ENCODE data around the gene SLC39A3. TPM values are rescaled to one million over a fixed set of nuclear protein-coding genes. Genes with fewer than 3 reads are reported as not detected.
A peak's percentile ranks its signal among the peaks of the same experiment; 100 is the strongest.

SLC39A3 gene
- total and polyA plus RNA-seq, 10 of the 15 experiments (the other 5 are each of a cell fraction or from before 2014, with no cell fraction given), result 0.63 to 67.1 (median 51.2) TPM

DNA sequence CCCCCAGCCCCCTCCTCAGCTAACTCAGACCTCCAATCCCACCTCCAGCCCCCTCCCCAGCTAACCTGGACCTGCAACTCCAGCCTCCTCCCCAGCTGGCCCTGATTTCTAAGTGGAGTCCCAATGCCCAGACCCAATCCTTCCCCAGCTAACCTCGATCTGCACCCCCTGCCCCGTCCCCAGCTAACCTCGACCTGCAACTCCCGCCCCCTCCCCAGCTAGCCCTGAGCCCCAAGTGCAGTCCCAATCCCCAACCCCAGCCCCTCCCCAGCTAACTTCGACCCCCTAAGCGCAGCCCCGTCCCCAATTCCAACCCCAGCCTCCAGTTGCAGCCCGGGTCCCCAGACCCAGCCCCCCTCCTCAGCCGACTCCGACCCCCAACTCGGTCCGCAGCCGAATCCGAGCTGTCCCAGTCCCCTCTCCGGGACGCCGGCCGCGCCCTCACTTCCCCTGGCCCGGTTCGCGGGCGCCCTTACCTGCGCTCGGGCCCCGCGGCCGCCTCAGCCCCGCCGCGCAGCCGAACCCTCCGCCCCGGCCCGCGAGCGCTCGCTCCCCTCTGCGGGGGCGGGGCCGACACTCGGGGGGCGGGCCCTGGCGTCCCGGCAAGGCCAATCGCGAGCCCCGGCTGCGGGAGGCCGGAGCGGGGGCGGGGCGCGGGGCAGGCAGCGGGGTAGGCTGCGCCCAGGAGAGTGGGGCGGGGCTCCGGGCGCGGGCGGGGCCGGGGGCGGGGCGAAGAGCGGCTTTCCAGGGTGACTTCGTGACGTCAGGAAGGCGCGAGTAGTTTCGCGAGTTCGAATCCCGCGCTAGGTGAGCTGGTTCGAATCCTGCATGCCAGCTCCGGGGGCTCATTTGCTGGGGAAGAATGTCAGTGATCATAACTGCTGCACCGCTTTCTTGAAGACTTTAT, 37.4 kb downstream of the SLC39A3 start, which contains the start of gene GNG7 (continued):
- TF ChIP-seq NR2F1 (conservative IDR thresholded peaks at IDR 0.05) (no peak), HDAC2 (IDR thresholded peaks at IDR 0.05) (no peak), POLR2A (IDR thresholded peaks at IDR 0.05; ENCODE audit: low read depth, low read length) (peak; percentile 88), RUNX3 (IDR thresholded peaks at IDR 0.05; ENCODE audit: low read length) (no peak), IRF4 (IDR thresholded peaks at IDR 0.05; ENCODE audit: low read depth, low read length) (no peak), POLR2AphosphoS5 (IDR thresholded peaks at IDR 0.05; ENCODE audit: low read length) (peak; percentile 61; the same call in 1 of the 2 replicates), RB1 (IDR thresholded peaks at IDR 0.05; ENCODE audit: borderline replicate concordance) (no peak), CHD2 (IDR thresholded peaks at IDR 0.05; ENCODE audit: borderline replicate concordance, low read depth, low read length) (no peak), FOXK2 (IDR thresholded peaks at IDR 0.05) (no peak), RELA (IDR thresholded peaks at IDR 0.05; ENCODE audit: borderline replicate concordance, partially characterized antibody) (no peak), YY1 (IDR thresholded peaks at IDR 0.05; ENCODE audit: low read depth, low read length) (no peak), IKZF2 (IDR thresholded peaks at IDR 0.05) (no peak), ETV6 (conservative IDR thresholded peaks at IDR 0.05 in 1 of 2, IDR thresholded peaks at IDR 0.05 in 1 of 2; ENCODE audit: borderline replicate concordance in 1 of 2, low read depth in 1 of 2) (no peak), ZNF274 (IDR thresholded peaks at IDR 0.05; ENCODE audit: insufficient read depth, insufficient read length) (no peak), ESRRA (IDR thresholded peaks at IDR 0.05; ENCODE audit: low read length) (no peak)
- TF ChIP-seq, protein P1, sequence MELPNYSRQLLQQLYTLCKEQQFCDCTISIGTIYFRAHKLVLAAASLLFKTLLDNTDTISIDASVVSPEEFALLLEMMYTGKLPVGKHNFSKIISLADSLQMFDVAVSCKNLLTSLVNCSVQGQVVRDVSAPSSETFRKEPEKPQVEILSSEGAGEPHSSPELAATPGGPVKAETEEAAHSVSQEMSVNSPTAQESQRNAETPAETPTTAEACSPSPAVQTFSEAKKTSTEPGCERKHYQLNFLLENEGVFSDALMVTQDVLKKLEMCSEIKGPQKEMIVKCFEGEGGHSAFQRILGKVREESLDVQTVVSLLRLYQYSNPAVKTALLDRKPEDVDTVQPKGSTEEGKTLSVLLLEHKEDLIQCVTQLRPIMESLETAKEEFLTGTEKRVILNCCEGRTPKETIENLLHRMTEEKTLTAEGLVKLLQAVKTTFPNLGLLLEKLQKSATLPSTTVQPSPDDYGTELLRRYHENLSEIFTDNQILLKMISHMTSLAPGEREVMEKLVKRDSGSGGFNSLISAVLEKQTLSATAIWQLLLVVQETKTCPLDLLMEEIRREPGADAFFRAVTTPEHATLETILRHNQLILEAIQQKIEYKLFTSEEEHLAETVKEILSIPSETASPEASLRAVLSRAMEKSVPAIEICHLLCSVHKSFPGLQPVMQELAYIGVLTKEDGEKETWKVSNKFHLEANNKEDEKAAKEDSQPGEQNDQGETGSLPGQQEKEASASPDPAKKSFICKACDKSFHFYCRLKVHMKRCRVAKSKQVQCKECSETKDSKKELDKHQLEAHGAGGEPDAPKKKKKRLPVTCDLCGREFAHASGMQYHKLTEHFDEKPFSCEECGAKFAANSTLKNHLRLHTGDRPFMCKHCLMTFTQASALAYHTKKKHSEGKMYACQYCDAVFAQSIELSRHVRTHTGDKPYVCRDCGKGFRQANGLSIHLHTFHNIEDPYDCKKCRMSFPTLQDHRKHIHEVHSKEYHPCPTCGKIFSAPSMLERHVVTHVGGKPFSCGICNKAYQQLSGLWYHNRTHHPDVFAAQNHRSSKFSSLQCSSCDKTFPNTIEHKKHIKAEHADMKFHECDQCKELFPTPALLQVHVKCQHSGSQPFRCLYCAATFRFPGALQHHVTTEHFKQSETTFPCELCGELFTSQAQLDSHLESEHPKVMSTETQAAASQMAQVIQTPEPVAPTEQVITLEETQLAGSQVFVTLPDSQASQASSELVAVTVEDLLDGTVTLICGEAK (IDR thresholded peaks at IDR 0.05; ENCODE audit: borderline replicate concordance), result no peak
- TF ChIP-seq, protein P2, sequence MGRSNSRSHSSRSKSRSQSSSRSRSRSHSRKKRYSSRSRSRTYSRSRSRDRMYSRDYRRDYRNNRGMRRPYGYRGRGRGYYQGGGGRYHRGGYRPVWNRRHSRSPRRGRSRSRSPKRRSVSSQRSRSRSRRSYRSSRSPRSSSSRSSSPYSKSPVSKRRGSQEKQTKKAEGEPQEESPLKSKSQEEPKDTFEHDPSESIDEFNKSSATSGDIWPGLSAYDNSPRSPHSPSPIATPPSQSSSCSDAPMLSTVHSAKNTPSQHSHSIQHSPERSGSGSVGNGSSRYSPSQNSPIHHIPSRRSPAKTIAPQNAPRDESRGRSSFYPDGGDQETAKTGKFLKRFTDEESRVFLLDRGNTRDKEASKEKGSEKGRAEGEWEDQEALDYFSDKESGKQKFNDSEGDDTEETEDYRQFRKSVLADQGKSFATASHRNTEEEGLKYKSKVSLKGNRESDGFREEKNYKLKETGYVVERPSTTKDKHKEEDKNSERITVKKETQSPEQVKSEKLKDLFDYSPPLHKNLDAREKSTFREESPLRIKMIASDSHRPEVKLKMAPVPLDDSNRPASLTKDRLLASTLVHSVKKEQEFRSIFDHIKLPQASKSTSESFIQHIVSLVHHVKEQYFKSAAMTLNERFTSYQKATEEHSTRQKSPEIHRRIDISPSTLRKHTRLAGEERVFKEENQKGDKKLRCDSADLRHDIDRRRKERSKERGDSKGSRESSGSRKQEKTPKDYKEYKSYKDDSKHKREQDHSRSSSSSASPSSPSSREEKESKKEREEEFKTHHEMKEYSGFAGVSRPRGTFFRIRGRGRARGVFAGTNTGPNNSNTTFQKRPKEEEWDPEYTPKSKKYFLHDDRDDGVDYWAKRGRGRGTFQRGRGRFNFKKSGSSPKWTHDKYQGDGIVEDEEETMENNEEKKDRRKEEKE (IDR thresholded peaks at IDR 0.05), result no peak
- TF ChIP-seq, protein P3, sequence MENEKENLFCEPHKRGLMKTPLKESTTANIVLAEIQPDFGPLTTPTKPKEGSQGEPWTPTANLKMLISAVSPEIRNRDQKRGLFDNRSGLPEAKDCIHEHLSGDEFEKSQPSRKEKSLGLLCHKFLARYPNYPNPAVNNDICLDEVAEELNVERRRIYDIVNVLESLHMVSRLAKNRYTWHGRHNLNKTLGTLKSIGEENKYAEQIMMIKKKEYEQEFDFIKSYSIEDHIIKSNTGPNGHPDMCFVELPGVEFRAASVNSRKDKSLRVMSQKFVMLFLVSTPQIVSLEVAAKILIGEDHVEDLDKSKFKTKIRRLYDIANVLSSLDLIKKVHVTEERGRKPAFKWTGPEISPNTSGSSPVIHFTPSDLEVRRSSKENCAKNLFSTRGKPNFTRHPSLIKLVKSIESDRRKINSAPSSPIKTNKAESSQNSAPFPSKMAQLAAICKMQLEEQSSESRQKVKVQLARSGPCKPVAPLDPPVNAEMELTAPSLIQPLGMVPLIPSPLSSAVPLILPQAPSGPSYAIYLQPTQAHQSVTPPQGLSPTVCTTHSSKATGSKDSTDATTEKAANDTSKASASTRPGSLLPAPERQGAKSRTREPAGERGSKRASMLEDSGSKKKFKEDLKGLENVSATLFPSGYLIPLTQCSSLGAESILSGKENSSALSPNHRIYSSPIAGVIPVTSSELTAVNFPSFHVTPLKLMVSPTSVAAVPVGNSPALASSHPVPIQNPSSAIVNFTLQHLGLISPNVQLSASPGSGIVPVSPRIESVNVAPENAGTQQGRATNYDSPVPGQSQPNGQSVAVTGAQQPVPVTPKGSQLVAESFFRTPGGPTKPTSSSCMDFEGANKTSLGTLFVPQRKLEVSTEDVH (IDR thresholded peaks at IDR 0.05; ENCODE audit: low read depth, partially characterized antibody), result no peak
- TF ChIP-seq, protein P4, sequence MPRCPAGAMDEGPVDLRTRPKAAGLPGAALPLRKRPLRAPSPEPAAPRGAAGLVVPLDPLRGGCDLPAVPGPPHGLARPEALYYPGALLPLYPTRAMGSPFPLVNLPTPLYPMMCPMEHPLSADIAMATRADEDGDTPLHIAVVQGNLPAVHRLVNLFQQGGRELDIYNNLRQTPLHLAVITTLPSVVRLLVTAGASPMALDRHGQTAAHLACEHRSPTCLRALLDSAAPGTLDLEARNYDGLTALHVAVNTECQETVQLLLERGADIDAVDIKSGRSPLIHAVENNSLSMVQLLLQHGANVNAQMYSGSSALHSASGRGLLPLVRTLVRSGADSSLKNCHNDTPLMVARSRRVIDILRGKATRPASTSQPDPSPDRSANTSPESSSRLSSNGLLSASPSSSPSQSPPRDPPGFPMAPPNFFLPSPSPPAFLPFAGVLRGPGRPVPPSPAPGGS (IDR thresholded peaks at IDR 0.05; ENCODE audit: borderline replicate concordance, insufficient read depth, low read depth, low read length, poor library complexity, severe bottlenecking), result no peak

Measured in GM12878 (cell line).